Epithelial cell of alveolus of lung (primary cell): ENCODE results near the gene GPR78. TPM values are rescaled to one million over a fixed set of nuclear protein-coding genes. Genes with fewer than 3 reads are reported as not detected.

ENCODE experiments used
- total RNA-seq: library from RNA; depleted of rRNA; stranded (reverse); fragments of >200 nt; gene quantifications from 2 replicates; pipeline ENCODE4 v1.2.1, GENCODE V29; 2015

GPR78 gene, protein sequence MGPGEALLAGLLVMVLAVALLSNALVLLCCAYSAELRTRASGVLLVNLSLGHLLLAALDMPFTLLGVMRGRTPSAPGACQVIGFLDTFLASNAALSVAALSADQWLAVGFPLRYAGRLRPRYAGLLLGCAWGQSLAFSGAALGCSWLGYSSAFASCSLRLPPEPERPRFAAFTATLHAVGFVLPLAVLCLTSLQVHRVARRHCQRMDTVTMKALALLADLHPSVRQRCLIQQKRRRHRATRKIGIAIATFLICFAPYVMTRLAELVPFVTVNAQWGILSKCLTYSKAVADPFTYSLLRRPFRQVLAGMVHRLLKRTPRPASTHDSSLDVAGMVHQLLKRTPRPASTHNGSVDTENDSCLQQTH
- 0.26 TPM in 1 of 2 replicates, not detected in the other for total RNA-seq

DNA sequence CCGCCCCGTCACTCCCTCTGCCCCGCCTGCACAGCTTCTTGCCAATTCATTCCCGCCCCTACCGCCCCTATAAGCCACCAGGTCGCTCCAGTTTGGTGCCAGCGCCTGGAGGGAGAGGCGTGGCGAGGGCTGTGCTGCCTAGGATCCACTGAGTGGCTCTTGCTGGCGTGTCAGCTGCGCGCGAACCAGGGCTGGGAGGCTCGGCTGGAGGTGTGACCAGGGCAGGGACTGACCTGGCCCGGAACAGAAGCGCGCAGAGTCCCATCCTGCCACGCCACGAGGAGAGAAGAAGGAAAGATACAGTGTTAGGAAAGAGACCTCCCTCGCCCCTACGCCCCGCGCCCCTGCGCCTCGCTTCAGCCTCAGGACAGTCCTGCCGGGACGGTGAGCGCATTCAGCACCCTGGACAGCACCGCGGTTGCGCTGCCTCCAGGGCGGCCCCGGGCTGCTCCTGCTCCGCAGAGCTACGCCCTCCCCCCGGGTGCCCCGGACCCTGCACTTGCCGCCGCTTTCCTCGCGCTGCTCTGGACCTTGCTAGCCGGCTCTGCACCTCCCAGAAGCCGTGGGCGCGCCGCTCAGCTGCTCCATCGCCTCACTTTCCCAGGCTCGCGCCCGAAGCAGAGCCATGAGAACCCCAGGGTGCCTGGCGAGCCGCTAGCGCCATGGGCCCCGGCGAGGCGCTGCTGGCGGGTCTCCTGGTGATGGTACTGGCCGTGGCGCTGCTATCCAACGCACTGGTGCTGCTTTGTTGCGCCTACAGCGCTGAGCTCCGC is at the start of gene GPR78:
Gene GPR78 (plus strand): TSS at position 72 of the 773 bp plus-strand sequence. CDS start 591 bp downstream, at position 663.

DNA sequence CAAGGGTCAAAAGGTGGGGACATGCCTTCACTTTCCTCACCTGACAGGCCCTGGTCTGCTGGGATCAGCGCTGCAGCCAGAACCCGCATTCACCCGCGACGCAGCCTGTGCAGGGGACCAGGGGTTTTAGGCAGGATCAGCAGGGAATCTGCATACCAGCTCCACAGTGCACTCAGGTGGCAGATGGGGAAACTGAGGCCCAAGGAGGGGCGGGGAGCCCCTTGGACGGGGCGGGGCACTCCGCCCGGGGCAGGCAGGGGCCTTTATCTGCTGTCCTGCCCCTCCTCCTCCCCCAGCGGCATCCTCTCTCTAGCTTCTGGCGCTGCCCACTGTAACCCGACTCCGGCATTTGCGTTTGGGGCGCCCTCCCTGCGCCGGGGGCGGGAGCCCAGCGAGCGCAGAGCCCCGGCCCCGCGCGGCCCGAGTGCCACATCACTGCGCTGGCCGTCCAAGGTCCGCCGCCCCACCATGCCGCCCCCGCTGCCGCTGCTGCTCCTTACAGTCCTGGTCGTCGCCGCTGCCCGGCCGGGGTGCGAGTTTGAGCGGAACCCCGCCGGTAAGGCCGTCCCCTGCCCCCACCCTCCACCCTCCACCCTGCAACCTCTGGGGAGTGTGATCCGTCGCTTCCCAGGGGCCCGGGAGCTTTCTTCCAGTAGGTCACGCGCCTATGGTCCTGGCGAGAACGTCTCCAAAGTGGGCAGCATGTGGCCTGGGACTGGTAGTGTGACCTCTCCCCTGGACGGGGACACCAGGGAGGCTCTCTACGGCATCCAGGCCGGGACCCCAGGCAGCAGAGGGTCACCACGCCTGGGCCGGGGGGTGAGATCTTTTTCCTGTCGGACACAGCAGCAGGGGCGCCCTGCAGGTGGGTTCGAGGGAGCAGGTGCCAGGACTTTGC is 12.4 kb downstream of the GPR78 start, which contains the start of gene CPZ:
Gene CPZ (plus strand): TSS at position 400 of the 898 bp plus-strand sequence. CDS start 69 bp downstream, at position 469.

Other genes with a start within 250 kb of the GPR78 start
- gene ACOX3, start 139.7 kb upstream of the GPR78 start, total RNA-seq = 30.6 and 32.6 TPM in 2 replicates
- 12.5 and 13.7 TPM in 2 replicates for gene TRMT44, start 139.6 kb upstream of the GPR78 start, total RNA-seq
- 0.91 and 8.3 TPM in 2 replicates for gene CPZ, start 12.4 kb downstream of the GPR78 start, total RNA-seq